ENCODE measurements around the gene DACT3.

The DACT3 gene

GRCh38 chr19:46614114-46614722 is 46.8 kb downstream of the DACT3 start:
- DNase-seq (ENCODE audit: low read depth, low spot score): no peak
- no peak overlapping the region for H3K27ac ChIP-seq

GRCh38 chr19:46613525-46613924 is 47.5 kb downstream of the DACT3 start:
- DNase-seq (ENCODE audit: low read depth, low spot score): no peak
- no peak overlapping the region for H3K27ac ChIP-seq

DNA sequence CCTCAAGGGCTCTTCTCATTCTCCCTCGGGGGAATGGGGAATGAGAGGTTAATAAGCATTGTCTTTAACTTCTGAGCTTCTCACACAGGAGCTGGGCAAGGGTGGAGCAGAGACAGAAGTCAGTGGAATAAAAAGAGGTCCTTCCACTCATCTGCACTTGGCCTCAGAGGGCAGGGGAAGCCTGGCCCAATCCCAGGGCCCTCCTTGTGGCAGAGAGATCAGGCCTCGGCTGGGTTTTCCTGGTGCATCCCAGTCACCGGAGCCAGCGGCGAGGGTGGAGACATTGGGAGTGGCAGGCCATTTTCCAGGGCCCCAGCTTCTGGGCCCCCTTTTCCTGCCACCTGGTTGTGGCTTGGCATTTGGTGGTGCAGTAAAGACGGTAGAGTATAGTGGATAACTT is 49.2 kb downstream of the DACT3 start:
- no peak for DNase-seq (ENCODE audit: low read depth, low spot score)
- no peak overlapping the region for H3K27ac ChIP-seq

- H3K27ac ChIP-seq: no peak overlapping the region
- DNase-seq (ENCODE audit: low read depth, low spot score): no peak
Measured at GRCh38 chr19:46610851-46611770, 49.9 kb downstream of the DACT3 start.

DNA sequence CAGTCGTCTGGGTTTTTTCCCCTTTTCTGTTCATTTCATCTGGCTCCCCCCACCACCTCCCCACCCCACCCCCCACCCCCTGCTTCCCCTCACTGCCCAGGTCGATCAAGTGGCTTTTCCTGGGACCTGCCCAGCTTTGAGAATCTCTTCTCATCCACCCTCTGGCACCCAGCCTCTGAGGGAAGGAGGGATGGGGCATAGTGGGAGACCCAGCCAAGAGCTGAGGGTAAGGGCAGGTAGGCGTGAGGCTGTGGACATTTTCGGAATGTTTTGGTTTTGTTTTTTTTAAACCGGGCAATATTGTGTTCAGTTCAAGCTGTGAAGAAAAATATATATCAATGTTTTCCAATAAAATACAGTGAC is 50.6 kb downstream of the DACT3 start:
- no peak overlapping the region for H3K27ac ChIP-seq
- DNase-seq (ENCODE audit: low read depth, low spot score): no peak

DNA sequence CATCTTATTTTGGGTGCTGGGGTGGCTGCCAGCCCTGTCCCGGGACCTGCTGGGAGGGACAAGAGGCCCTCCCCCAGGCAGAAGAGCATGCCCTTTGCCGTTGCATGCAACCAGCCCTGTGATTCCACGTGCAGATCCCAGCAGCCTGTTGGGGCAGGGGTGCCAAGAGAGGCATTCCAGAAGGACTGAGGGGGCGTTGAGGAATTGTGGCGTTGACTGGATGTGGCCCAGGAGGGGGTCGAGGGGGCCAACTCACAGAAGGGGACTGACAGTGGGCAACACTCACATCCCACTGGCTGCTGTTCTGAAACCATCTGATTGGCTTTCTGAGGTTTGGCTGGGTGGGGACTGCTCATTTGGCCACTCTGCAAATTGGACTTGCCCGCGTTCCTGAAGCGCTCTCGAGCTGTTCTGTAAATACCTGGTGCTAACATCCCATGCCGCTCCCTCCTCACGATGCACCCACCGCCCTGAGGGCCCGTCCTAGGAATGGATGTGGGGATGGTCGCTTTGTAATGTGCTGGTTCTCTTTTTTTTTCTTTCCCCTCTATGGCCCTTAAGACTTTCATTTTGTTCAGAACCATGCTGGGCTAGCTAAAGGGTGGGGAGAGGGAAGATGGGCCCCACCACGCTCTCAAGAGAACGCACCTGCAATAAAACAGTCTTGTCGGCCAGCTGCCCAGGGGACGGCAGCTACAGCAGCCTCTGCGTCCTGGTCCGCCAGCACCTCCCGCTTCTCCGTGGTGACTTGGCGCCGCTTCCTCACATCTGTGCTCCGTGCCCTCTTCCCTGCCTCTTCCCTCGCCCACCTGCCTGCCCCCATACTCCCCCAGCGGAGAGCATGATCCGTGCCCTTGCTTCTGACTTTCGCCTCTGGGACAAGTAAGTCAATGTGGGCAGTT is 51.2 kb downstream of the DACT3 start:
- no peak for DNase-seq (ENCODE audit: low read depth, low spot score)
- no peak overlapping the region for H3K27ac ChIP-seq

GRCh38 chr19:46608581-46609345 is 52.2 kb downstream of the DACT3 start:
- DNase-seq (ENCODE audit: low read depth, low spot score): no peak
- H3K27ac ChIP-seq: no peak overlapping the region

DNA sequence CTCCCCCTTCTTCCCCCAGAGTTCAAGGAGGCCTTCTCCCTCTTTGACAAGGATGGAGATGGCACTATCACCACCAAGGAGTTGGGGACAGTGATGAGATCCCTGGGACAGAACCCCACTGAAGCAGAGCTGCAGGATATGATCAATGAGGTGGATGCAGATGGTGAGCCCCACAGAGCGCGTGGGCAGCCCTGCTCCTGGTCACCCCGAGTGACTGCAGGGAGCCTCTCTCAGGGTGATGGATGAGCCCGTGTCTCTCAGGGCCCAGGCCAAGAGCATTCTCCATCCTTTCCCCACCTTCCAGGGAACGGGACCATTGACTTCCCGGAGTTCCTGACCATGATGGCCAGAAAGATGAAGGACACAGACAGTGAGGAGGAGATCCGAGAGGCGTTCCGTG is 52.8 kb downstream of the DACT3 start:
- H3K27ac ChIP-seq: no peak overlapping the region
- DNase-seq (ENCODE audit: low read depth, low spot score): no peak

DNA sequence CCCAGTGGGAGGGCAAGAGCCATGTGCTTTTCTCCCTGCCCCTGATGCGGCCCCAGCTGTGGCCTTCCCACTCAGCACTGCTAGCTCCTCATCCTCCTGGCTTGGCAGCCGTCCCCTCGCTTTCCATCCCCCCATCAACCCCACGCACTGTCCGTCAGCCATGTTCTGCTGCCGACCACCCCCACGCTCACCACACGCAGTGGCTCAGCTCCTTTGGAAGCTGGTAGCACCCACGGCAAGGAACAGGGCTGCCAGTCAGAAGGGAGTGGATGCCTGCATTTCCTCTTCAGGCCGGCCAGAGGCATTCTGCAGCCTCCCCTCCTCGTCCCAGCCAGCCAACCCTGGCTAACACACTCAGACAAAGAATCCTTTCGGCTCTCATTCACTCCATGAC is 53.5 kb downstream of the DACT3 start:
- no peak overlapping the region for H3K27ac ChIP-seq
- no peak for DNase-seq (ENCODE audit: low read depth, low spot score)

DNA sequence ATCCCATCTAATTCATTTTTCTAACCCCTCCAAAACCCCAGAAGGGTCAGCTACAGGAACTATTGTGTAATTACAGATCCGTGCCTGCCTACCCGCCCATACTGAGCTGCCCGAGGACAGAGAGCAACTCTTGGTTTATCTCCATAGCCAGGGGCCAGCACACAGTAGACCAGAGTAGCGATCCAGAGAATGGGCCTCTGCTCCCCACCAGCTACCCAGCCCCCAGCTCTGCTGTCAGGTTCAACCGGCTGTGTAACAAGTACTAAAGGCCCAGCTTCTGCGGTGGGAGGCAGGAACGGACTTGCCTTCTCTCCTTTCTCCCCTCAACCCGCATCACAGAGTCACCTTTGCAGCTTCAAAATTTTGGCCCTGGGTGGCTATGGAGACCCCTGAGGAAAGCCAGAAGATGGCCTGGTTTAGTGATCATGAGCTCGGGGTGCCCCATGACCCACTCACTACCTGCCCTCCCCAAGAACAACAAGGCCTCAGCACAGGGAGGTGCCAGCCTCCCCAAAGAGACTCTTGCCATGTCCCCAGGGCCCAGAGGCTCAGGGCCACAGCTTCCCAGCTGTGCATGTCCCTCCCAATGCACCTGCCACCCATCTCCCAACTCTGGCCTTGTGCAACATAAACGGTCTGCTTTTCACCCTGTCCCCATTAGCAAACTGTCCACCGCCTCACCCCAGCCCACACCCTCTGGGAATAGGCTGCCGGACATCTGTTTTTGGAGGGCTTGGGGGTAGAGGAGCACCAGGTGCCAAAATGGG is 54.1 kb downstream of the DACT3 start:
- DNase-seq (ENCODE audit: low read depth, low spot score): no peak
- no peak overlapping the region for H3K27ac ChIP-seq

- DNase-seq (ENCODE audit: low read depth, low spot score): no peak
- H3K27ac ChIP-seq: no peak overlapping the region
Measured at GRCh38 chr19:46606019-46606418, 55.0 kb downstream of the DACT3 start.

DNA sequence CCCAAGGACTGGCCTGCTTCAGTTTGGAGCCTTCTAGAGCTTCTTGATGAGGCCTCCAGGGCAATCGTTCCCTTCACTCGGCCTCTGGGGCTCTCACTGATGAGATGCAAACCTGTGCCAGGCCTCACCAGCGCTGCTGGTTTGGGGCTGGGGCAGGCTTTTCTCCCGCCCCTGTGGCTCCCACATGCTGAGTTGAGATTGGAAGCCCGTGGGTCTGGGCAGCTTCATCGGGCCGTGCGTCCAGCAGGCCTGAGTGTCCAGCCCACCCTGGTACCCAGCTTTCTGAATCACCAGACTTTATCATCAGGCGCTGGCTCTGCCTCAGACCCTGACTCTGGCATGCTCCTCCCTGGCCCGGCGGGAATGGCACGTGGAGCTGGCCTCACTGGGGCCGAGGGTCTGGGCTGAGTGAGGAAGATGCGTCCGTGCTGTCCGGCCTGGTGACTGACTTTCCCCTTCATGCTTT is 55.6 kb downstream of the DACT3 start:
- DNase-seq (ENCODE audit: low read depth, low spot score): no peak

DNA sequence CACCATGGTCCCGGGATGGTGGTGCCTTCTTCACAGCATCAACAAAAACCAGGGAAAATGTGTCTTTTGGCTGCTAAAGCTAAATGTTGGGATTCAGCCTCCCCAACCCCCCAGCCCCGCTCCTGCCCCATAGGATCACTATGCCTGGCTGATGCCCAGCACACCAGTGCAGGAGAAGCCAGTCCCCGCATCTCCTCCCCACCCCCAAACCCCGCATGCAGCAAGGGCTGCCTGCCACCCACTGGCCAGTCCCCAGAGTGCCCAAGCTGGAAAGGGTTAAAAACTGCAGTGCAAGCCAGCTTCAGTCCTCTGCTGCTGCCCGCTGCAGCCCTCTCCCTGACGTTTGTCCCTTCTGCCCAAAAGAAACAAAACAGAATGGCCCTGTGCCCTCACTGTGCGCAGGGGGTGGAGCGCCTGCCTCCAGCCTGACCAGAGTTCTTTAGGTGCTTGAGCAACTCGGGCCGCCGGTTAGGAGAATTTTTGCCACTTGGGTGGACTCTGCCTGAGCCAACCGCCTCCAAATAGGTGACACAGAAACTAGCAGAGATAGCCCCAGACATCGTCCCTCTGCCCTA is 56.1 kb downstream of the DACT3 start:
- no peak for DNase-seq (ENCODE audit: low read depth, low spot score)

More for the DNA sequence above, 55.6 kb downstream of the DACT3 start:
- H3K27ac ChIP-seq: no peak overlapping the region

DNA sequence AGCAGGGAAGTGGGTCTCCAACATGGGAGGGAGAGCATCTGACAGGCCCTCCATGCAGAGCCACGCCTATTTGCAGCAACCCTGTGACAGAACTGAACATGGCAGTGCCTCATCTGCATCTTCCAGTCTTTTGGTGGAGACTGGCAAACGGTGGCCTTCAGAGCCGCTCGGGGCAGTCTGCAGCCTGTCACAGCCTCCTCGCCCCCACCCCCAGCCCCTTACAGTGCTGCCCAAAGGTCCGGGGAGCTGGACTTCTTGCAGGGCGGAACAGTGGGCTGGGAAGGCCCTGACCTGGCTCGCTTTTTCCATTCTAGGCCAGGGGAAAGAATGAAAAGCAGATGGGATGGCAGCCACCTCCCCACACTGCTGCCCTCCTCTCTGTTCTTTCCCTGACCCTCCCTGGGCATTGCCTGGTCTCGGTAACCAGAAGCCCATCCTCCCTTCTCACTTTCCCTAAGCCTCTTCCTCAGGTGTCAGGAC is 57.2 kb downstream of the DACT3 start:
- no peak overlapping the region for H3K27ac ChIP-seq
- DNase-seq (ENCODE audit: low read depth, low spot score): no peak

More for the DNA sequence above, 56.1 kb downstream of the DACT3 start:
- no peak overlapping the region for H3K27ac ChIP-seq

DNA sequence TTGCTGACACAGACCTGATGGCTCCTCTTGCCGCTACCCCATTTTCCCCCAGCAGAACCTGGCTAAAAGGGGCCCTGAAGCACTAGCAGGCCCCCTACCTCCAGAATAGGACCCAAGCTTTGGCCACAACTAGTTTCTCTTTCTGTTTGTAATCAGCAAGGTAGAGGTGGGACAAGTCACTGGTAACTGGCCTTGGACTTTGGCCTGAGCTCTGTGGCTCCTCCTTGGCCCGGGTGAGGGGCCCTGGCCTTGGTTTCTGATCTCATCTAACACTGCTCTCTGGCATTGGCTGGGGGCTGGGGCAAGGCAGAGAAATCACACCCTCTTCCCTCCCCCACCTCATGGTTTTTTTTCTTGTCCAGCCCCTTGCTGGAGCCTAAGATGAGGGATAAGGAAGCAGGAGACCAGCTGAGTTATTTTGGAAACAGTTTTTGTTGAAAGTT is 57.8 kb downstream of the DACT3 start:
- DNase-seq (ENCODE audit: low read depth, low spot score): no peak
- H3K27ac ChIP-seq: no peak overlapping the region

DNA sequence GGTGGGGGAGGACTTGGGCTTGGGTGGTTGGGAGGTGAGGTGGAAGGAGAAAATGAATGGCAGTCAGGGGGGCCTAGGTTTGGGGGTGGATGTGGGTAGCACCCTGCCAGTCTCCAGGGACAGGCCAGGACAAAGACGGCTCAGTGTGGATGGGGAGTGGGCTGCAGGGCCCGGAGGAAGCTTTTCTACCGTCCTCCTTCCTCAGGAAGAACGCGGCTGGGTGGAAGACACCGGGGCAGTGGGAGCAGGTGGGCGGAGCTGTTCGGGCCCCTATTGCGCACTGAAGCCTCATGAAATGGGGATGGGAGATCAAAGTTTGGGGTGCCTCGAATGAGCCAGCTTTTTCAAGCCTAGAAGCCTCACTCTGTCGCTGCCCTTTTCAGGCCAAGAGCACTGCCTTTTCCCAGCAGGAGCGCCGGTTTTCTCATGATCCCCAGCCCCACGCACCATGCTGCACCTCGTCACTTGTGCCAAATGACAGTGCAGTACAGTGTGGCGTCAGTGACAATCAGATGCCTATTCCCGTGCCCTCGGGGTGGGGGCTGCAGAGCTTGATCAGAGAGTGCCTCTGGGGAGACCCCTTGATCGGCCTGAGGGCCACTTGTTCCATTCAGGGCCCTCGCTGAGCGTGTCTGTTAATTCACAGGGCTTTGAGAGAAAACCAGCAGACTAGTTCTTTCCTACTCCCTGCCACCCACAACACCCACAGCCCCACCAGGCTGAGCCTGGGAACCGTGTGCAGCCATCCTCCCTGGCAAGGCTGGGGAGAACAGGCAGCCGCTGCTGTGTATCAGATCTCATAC is 58.4 kb downstream of the DACT3 start:
- peak overlapping the region; percentile 91 for H3K27ac ChIP-seq
- no peak for DNase-seq (ENCODE audit: low read depth, low spot score)

DNA sequence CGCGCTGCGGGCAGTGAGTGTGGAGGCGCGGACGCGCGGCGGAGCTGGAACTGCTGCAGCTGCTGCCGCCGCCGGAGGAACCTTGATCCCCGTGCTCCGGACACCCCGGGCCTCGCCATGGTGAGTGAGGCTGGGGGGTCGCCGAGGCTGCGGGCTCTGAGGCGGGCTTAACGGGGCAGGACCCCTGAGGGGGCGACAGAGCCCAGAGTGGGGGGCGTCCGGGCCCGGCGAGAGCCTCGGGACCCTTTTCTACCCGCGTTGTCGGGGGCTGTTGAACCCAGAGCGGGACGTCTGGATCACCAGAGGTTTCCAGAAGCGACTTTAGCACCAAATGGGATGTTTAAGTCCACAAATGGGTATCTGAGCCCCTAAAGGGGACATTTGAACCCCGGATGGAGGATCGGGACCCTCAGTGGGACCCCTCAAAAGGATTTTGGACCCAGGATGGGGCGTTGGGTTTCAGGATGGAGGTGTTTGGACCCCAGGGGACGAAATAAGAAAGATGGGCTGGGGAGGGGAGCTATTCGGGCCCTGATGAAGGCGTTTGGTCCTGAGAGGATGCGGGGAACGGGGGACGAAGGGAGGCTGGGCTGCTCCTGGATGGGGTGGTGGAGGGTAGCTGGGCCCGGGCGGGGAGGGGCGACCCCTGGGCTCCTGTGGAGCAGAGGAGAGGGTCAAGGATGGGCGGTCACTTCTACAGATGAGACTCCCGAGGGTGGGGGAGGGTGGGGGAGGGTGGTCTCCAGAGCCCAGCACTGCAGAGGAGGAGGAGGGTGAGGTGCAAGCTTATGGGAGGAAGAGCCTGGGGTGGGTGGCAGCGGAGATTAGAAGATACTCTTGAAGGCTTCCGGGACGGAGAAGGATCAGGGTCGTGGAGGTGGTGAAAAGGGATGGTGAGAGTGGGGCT is 59.4 kb downstream of the DACT3 start, which contains the start of gene CALM3:
CALM3 (plus strand) TSS at position 13 of the 907 bp plus-strand sequence; CDS start at position 118, 105 bp downstream.
- DNase-seq (ENCODE audit: low read depth, low spot score): no peak
- peak within 1 kb of the TSS; percentile 91 for H3K27ac ChIP-seq
